T-helper 17 cell (primary cell): Measurements from ENCODE around the gene LCE7A. TPM values are rescaled to one million over a fixed set of nuclear protein-coding genes. Genes with fewer than 3 reads are reported as not detected.

Experiments
- total RNA-seq, 4 donors: library from RNA in 2 of 4; stranded (reverse) in 2 of 4; gene quantifications; one replicate each; pipeline ENCODE4 v1.2.3 and lab custom pipeline; 2022 to 2026

LCE7A gene
- total RNA-seq, 2 donors from 2014 or later = not detected

Other genes with a start within 250 kb of the LCE7A start
- gene LCE3B, start 246.2 kb upstream of the LCE7A start, total RNA-seq = not detected
- gene LCE3A, start 236.9 kb upstream of the LCE7A start, total RNA-seq = not detected
- not detected for gene LCE2D, start 196.6 kb upstream of the LCE7A start, total RNA-seq
- not detected for gene LCE2C, start 184.7 kb upstream of the LCE7A start, total RNA-seq
- not detected for gene LCE2B, start 173.9 kb upstream of the LCE7A start, total RNA-seq
- not detected for gene LCE2A, start 161.7 kb upstream of the LCE7A start, total RNA-seq
- gene LCE4A, start 151.8 kb upstream of the LCE7A start, total RNA-seq = not detected
- gene KPRP, start 102.0 kb upstream of the LCE7A start, total RNA-seq = not detected
- gene LCE1F, start 84.9 kb upstream of the LCE7A start, total RNA-seq = not detected
- gene LCE1E, start 73.7 kb upstream of the LCE7A start, total RNA-seq = not detected
- gene LCE1D, start 63.3 kb upstream of the LCE7A start, total RNA-seq = not detected
- not detected for gene LCE1C, start 53.3 kb upstream of the LCE7A start, total RNA-seq
- not detected for gene LCE1B, start 48.0 kb upstream of the LCE7A start, total RNA-seq
- not detected for gene LCE1A, start 32.5 kb upstream of the LCE7A start, total RNA-seq
- gene LCE6A, start 17.1 kb upstream of the LCE7A start, total RNA-seq = not detected
- not detected for gene SMCP, start 18.3 kb downstream of the LCE7A start, total RNA-seq
- gene IVL, start 48.5 kb downstream of the LCE7A start, total RNA-seq = not detected
- gene SPRR5, start 87.2 kb downstream of the LCE7A start, total RNA-seq = not detected
- gene SPRR4, start 110.7 kb downstream of the LCE7A start, total RNA-seq = not detected
- not detected for gene SPRR1A, start 124.1 kb downstream of the LCE7A start, total RNA-seq
- gene SPRR3, start 141.8 kb downstream of the LCE7A start, total RNA-seq = not detected
- gene SPRR1B, start 171.2 kb downstream of the LCE7A start, total RNA-seq = not detected
- gene SPRR2D, start 181.1 kb downstream of the LCE7A start, total RNA-seq = not detected
- gene SPRR2A, start 197.5 kb downstream of the LCE7A start, total RNA-seq = not detected
- gene SPRR2B, start 211.6 kb downstream of the LCE7A start, total RNA-seq = not detected
- gene SPRR2E, start 234.5 kb downstream of the LCE7A start, total RNA-seq = not detected